Osteoblast (primary cell): ENCODE results near the gene NUP214. TPM values are rescaled to one million over a fixed set of nuclear protein-coding genes. Genes with fewer than 3 reads are reported as not detected.

Source experiments
- DNase-seq: peaks from one replicate; pipeline ENCODE4 v3.0.0; 2011; ENCODE audit warnings: low spot score, mixed read lengths; ENCODE audit not compliant: insufficient read length; ENCODE audit errors: missing footprints
- H2AFZ ChIP-seq: 2 replicates; pipeline ENCODE4 v1.6.0; 2011; ENCODE audit warnings: mild to moderate bottlenecking, low read length
- H3K27ac ChIP-seq: 2 replicates; pipeline ENCODE4 v1.5.1; 2011; ENCODE audit warnings: mild to moderate bottlenecking, low read depth, low read length, moderate library complexity
- H3K27me3 ChIP-seq: 2 replicates; pipeline ENCODE4 v1.6.0; 2012; ENCODE audit warnings: mild to moderate bottlenecking, control low read depth, inconsistent platforms, low read length, moderate library complexity; ENCODE audit not compliant: insufficient read depth
- H3K36me3 ChIP-seq: 2 replicates; pipeline ENCODE4 v1.5.1; 2011; ENCODE audit warnings: mild to moderate bottlenecking, low read length, control low read depth, moderate library complexity; ENCODE audit not compliant: insufficient read depth
- H3K4me1 ChIP-seq: 2 replicates; pipeline ENCODE4 v1.5.1; 2011; ENCODE audit warnings: mild to moderate bottlenecking, low read length, control low read depth, moderate library complexity; ENCODE audit not compliant: insufficient read depth
- H3K4me2 ChIP-seq: 2 replicates; pipeline ENCODE4 v1.6.0; 2011; ENCODE audit warnings: mild to moderate bottlenecking, low read length; ENCODE audit not compliant: insufficient read depth
- H3K4me3 ChIP-seq: fragments of 200-600 bp; sonication (generic); 3 replicates; pipeline ENCODE4 v1.5.1; 2012; ENCODE audit warnings: mild to moderate bottlenecking, low read length, inconsistent platforms; ENCODE audit not compliant: insufficient read depth
- H3K79me2 ChIP-seq: 2 replicates; pipeline ENCODE4 v1.6.0; 2012; ENCODE audit warnings: mild to moderate bottlenecking, low read length, control low read depth, inconsistent platforms; ENCODE audit not compliant: insufficient read depth
- H3K9me3 ChIP-seq: 2 replicates; pipeline ENCODE4 v1.5.1; 2011; ENCODE audit warnings: low read depth, low read length, control low read depth
- H4K20me1 ChIP-seq: 2 replicates; pipeline ENCODE4 v1.6.0; 2012; ENCODE audit warnings: mild to moderate bottlenecking, low read length, control low read depth; ENCODE audit not compliant: insufficient read depth
- CTCF ChIP-seq: IDR thresholded peaks from 2 replicates; pipeline ENCODE4 v1.5.1; 2011; ENCODE audit warnings: mild to moderate bottlenecking, low read depth, low read length, moderate library complexity; ENCODE audit errors: extremely low read depth
- total RNA-seq: library from RNA; depleted of rRNA; stranded (reverse); fragments of >200 nt; gene quantifications from 2 replicates; pipeline ENCODE4 v1.2.3, GENCODE V29; 2012

The NUP214 gene
- total RNA-seq = 15.0 and 17.7 TPM in 2 replicates

- Histone ChIP-seq H3K79me2 (peaks cover 33% of the 10 kb centered on the region), H3K27me3 (no peaks in the 10 kb centered on the region), H3K9me3 (no peaks in the 10 kb centered on the region), H2AFZ (peak within 1 kb of the TSS; percentile 99), H3K36me3 (peaks cover 29% of the 10 kb centered on the region), H3K4me2 (peak within 1 kb of the TSS; percentile 100), H3K27ac (peak within 1 kb of the TSS; percentile 90), H3K4me1 (peaks cover 16% of the 10 kb centered on the region), H4K20me1 (peaks cover 3% of the 10 kb centered on the region), H3K4me3 (peak within 1 kb of the TSS; percentile 98)
- no peak for TF ChIP-seq CTCF
- DNase-seq = peak; percentile 99
Observed at GRCh38 chr9:131125288-131126058, at the start of gene NUP214. NUP214 (plus strand) TSS chr9:131125586; CDS start chr9:131125705, 119 bp downstream.

- Histone ChIP-seq H3K27ac (no peak overlapping the region), H3K27me3 (peaks cover 5% of the 10 kb centered on the region), H3K4me2 (no peak overlapping the region), H3K79me2 (no peaks in the 10 kb centered on the region), H3K9me3 (no peaks in the 10 kb centered on the region), H3K4me3 (no peak overlapping the region), H3K4me1 (no peaks in the 10 kb centered on the region), H2AFZ (no peak overlapping the region), H4K20me1 (no peaks in the 10 kb centered on the region), H3K36me3 (no peaks in the 10 kb centered on the region)
- TF ChIP-seq CTCF = no peak
- DNase-seq = peak; percentile 39
Observed at GRCh38 chr9:131076347-131077195, 48.8 kb upstream of the NUP214 start.

- no peaks in the 10 kb centered on the region for H3K4me1 ChIP-seq
- DNase-seq = peak; percentile 58
- no peak overlapping the region for H2AFZ ChIP-seq
- H3K9me3 ChIP-seq = no peaks in the 10 kb centered on the region
- no peaks in the 10 kb centered on the region for H3K36me3 ChIP-seq
- H3K79me2 ChIP-seq = no peaks in the 10 kb centered on the region
- H3K27me3 ChIP-seq = peaks cover 13% of the 10 kb centered on the region
- TF ChIP-seq CTCF = no peak
- H3K4me3 ChIP-seq = no peak overlapping the region
- no peak overlapping the region for H3K27ac ChIP-seq
- H3K4me2 ChIP-seq = no peak overlapping the region
- no peaks in the 10 kb centered on the region for H4K20me1 ChIP-seq
Observed at GRCh38 chr9:131078427-131079366, 46.7 kb upstream of the NUP214 start.
